ENCODE data around the gene ENO3. TPM values are rescaled to one million over a fixed set of nuclear protein-coding genes. Genes with fewer than 3 reads are reported as not detected.

The ENO3 gene
- total RNA-seq, 1 donor from 2014 or later: 2.6 TPM

Other genes with a start within 250 kb of the ENO3 start
- gene PELP1, start 247.0 kb upstream of the ENO3 start, total RNA-seq: 7.6 and 9.1 TPM in 2 replicates
- 4.2 and 4.8 TPM in 2 replicates for gene ARRB2, start 240.5 kb upstream of the ENO3 start, total RNA-seq
- 9.2 and 11.1 TPM in 2 replicates for gene MED11, start 219.7 kb upstream of the ENO3 start, total RNA-seq
- under 0.01 TPM in 1 of 2 replicates, not detected in the other for gene ZMYND15, start 211.3 kb upstream of the ENO3 start, total RNA-seq
- gene CXCL16, start 211.2 kb upstream of the ENO3 start, total RNA-seq: 1.1 and 1.6 TPM in 2 replicates
- gene TM4SF5, start 179.2 kb upstream of the ENO3 start, total RNA-seq: not detected in 2 replicates
- 0.22 TPM in 1 of 2 replicates, not detected in the other for gene VMO1, start 164.8 kb upstream of the ENO3 start, total RNA-seq
- not detected in 2 replicates for gene GLTPD2, start 162.2 kb upstream of the ENO3 start, total RNA-seq
- 182 and 183 TPM in 2 replicates for gene PSMB6, start 155.0 kb upstream of the ENO3 start, total RNA-seq
- gene PLD2, start 144.0 kb upstream of the ENO3 start, total RNA-seq: 23.8 TPM in 2 replicates
- gene MINK1, start 117.8 kb upstream of the ENO3 start, total RNA-seq: 17.9 and 26.0 TPM in 2 replicates
- 0.44 and 1.6 TPM in 2 replicates for gene C17orf107, start 51.6 kb upstream of the ENO3 start, total RNA-seq
- gene CHRNE, start 48.0 kb upstream of the ENO3 start, total RNA-seq: 0.65 and 1.4 TPM in 2 replicates
- gene GP1BA, start 18.8 kb upstream of the ENO3 start, total RNA-seq: not detected in 2 replicates
- gene SLC25A11, start 11.1 kb upstream of the ENO3 start, total RNA-seq: 38.4 and 57.3 TPM in 2 replicates
- 13.5 and 23.2 TPM in 2 replicates for gene RNF167, start 10.9 kb upstream of the ENO3 start, total RNA-seq
- gene PFN1, start 2.6 kb upstream of the ENO3 start, total RNA-seq: 280 and 359 TPM in 2 replicates
- gene SPAG7, start 16.7 kb downstream of the ENO3 start, total RNA-seq: 47.3 and 51.2 TPM in 2 replicates
- 2.6 and 7.9 TPM in 2 replicates for gene CAMTA2, start 36.6 kb downstream of the ENO3 start, total RNA-seq
- gene INCA1, start 46.4 kb downstream of the ENO3 start, total RNA-seq: 0.22 and 0.40 TPM in 2 replicates
- gene KIF1C, start 46.8 kb downstream of the ENO3 start, total RNA-seq: 56.0 and 78.2 TPM in 2 replicates
- gene SLC52A1, start 84.3 kb downstream of the ENO3 start, total RNA-seq: under 0.01 and 0.22 TPM in 2 replicates
- 0.87 and 1.8 TPM in 2 replicates for gene ZFP3, start 127.3 kb downstream of the ENO3 start, total RNA-seq
- gene ZNF232, start 160.8 kb downstream of the ENO3 start, total RNA-seq: 4.6 and 4.8 TPM in 2 replicates
- gene USP6, start 164.9 kb downstream of the ENO3 start, total RNA-seq: under 0.01 TPM in 1 of 2 replicates, not detected in the other
- gene ZNF594, start 240.7 kb downstream of the ENO3 start, total RNA-seq: 1.7 and 2.0 TPM in 2 replicates